Activated effector memory CD4-positive, alpha-beta T cell treated with anti-CD3 and anti-CD28 coated beads, Interleukin-2, amount 50 U/mL, for 16 hours (primary cell): ENCODE data around the gene DHX34.

Source experiments
- DNase-seq: peaks from one replicate; pipeline ENCODE4 v3.0.0-alpha.2; 2020

The DHX34 gene

DNA sequence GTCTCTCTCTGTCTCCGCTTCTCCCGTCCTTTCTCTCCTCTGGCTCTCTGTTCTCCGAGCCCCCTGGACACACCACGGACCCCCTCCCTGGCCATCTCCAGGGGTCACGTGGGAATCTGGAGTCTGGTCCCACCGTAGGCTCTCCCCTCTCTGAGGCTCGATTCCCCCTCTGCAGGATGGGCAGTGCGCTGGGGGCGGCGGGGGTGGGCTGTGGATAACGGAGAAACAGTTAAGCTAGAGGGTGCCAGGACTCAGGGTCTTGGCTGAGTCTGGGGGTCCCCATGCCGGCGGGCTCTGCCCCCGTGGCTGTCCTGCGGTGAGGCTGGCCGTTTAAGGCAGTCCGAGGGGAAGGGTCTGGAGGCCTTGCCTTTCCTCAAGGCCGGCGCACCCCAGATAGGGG, 70.7 kb downstream of the DHX34 start:
- DNase-seq, result no peak

DNA sequence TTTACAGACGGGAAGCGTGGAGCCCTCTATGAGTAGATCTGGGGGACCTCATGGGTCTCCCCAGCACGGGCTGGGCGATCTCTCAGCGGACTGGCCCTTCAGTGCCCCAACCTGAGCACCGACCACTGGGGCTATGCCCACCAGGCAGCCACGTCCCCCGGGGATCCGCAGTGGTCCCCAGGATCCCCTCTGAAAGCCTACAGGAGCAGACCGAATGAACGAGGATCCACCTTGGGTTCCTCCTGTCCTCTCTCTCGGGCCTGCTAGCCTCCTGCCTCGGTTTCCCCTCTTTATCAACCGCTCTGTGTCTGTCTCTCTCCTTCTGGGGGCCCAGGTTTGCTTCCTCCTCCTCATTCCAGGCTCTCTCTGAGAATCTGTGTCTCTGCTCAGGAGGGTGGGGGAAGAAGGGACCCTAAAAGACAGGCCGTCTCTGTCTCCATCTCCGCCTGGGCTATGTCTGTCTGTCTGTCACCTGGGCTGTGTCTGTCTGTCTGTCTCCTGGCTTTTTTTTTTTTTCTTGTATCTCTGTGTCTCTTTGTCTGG, 72.2 kb downstream of the DHX34 start:
- no peak for DNase-seq

DNA sequence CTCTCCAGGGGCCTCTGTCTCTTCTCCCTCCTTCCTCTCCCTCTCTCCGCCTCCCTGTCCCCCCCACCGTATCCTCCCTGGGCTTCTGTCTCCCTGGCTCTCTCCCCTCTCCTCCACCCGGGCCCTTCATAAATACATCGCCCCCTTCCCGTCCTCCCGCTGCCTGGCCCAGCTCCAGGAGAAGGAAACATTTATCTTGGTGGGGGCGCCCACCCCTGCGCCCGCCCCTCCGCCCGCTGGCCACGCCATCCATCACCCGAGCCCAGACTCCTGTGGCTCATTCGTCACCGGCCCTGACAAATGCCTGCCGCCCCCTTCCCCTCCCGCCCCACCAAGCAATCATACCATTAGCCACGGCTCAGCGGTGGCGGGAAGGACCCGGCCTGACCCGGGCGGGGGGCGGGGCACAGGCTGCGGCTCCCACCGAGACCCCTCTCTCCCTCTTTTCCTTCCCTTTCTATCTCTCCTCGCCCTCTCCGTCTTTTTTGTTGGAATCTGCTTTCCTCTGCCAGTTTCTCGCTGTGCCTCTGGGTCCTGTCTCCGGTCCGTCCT, 72.8 kb downstream of the DHX34 start:
- no peak for DNase-seq

DNA sequence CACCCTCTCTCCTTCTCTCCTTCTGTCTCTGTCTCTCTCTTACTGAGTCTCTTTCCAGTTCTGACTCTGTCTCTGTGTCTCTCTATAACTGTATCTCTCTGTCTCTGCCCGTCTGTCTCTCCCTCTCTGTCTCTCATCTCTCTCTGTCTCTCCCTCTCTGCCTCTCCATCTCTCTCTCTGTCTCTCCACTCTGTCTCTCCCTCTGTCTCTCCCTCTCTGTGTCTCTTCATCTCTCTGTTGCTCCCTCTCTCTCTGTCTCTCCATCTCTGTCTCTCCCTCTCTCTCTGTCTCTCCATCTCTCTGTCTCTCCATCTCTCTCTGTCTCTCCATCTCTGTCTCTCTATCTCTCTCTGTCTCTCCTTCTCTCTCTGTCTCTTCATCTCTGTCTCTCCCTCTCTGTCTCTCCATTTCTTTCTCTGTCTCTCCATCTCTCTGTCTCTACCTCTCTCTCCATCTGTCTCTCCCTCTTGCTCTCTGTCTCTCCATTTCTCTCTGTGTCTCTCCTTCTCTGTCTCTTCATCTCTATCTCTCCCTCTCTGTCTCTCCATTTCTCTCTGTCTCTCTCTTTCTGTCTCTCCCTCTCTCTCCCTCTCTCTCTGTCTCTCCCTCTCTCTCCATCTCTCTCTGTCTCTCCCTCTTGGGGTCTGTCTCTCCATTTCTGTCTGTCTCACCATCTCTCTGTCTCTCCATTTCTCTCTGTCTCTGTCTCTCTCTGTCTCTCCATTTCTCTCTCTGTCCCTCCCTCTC, 73.5 kb downstream of the DHX34 start:
- DNase-seq, result no peak

DNA sequence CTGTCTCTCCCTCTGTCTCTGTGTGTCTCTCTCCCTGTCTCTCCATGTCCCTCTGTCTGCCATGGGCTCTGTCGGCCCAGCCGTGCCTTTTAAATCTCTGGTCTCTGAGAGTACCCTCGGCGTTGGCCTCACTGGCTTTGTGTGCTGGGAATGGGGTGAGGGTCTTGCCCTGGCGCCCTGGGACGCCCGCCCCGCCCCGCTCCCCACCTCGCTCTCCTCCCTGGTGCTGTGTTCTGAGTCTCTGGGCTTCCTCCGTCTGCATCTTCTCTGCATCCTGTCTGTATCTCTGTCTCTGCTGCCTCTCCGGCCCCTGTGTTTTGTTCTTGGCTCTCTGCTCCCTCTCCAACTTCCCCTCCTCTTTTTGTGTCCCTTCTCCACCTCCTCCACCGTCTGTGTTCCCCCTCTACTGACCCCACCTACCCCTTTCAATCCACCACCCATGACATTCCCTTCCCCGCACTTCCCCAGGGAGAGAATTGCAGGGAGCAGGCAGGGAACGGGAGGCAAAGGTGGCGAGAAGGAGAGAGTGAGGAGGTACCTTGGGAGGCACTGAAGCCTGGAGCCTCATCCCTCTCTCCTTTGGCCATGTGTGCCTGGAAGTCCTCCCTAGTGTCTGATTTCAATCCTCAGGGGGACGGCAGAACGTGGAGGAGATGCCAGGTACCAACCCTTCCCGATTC, 74.2 kb downstream of the DHX34 start:
- no peak for DNase-seq

DNA sequence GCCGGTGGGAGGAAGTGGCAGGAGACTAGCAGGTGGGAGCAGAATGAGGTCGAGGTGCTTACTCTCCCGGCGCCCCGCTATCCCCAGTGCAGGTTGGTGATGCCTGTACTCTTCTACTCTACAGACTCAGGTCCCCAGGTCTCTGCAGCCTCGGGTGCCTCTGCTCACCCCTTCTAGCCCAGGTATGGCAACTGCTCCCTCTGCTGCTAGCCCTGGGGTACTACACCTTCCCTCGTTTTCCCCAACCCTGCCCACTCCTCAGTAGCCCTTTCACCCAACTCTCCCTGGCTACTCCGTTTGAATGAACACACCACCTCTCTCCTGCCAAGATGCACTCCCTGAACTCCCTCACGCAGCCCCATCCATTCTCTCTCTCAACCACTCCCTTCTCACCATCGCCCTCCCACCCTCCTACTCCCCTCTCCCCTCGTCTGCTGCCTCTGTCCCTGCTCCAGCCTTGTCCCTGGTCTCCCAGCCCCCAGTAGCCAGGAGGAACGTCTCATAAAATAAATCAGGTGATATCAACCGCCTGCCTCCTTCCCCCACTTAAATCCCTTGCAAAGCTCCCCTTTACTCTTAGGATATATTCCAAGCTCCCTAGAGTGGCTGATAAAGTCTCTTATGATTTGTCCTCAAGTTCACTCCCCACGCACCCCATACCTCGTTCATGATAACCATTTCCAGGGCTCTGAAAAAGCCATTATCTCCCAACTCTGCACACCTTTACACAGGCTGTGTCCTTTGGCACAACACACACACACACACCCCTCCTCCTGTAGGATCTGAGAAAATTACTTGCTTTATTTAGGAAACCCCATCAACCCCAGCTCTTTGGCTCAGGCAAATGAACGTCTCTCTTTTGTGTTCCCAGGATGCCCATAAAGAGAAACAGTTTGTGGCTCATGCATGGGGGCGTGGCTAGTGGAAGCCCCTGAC, 78.4 kb downstream of the DHX34 start:
- peak; percentile 89 for DNase-seq

DNA sequence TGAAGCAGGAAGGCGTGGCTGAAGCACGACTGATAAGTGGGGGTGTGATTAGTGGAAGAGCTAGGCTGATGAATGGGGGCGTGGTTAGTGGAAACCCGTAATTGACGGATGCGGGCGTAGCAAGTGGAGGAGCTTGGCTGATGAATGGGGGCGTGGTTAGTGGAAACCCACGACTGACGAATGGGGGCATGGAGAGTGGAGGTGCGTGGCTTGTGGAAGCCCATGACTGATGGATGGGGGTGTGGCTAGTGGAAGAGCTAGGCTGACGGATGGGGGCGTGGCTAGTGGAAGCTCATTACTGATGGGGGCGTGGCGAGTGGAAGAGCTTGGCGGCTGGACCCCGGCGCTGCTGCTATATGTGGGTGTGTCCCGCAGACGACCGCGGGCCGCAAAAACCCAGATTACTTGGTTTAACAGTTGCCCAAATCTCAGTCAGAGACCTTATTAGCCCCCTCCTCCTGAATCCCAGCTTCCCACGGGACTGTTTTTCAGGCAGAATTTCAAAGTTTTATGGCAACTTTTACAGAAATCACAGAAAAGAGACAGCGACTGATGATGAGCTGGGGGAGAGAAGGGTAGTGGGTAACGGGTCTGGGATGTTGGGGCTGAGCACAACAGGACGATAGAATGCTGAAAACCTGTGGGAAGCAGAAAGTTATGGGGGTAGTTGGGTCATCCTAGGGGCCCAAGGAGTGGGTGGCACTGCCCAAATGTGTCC, 79.2 kb downstream of the DHX34 start:
- DNase-seq, result peak; percentile 92

DNA sequence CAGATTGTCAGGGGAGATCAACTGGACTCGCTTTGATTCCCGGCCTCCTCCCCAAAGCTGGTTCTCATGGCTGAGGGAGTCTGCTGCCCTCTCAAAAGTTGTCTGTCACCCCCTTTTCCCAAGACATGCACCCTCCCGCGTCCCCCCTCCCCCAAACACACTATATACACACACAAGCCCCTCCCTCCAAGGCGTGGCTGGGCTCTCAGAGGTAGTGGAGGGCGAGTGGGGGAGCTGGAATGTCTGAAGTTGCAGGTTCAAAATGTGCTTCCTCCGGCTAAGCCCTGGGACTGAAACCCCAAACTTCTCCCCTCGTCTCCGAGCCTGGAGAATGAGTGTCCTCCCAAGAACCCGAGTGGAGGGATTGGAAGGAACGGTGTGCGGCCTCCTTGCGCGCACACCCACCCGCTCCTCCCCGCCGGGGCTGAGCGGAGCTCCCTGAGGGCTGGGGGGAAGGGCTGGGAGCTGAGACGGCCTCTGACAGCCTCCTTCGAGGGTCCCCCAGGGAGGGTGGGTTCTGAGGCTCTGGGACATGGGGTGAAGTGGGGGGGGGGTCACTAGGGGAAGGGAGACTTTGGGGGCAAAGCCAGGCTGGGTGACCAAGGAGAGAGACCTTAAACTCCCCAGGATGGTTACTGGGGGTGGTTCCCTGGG, 80.2 kb downstream of the DHX34 start:
- DNase-seq, result no peak

DNA sequence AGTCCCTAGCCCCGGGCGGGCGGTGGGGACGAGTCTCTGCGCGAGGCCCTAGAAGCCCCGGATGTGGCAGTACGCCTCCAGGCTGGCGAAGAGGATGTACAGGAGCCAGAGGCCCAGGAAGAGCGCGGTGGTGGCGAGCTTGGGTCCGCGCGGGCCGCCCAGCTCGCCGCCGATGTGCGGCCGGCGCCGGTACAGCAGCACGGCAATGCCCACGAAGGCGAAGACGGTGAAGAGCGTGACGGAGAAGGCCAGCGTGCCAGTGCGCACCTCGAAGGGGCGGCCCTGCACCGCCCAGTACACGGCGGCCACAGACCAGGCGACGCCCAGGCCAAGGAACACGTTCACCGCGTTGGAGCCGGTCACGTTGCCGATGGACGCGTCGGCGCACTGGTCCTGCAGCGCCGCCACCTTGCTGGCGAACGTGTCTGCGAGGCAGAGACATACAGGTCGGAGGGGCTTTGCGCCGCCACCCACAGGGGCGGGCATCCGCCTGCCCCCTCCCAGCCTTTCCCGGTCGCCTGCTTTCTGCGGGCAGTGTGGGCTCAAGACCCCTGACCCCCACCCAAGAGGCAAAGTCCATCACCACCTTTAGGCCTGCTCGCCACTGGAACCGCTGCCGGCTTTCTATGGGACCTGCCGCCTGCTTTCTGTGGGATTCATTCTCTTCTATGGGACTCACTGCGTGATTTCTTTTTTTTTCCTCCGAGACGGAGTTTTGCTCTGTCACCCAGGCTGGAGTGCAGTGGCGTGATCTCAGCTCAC, 81.1 kb downstream of the DHX34 start:
- DNase-seq, result peak; percentile 69

DNA sequence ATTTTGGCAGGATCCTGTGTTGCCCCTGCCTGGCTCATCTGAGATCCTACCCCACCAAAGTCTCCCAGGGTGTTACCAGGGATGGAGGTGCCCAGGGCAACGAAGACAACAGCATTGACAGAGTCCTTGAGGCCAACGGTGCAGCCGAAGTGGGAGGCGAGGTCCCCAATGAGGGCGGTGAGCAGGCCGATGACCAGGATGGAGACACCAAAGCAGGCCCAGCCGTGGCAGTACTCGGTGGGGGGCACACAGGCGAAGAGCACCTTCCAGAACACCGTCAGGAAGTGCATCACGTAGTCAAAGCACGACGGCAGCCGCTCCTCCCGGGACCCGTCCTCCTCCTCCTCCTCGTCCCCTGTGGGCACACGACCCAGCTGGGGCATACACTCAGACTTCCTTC, 83.0 kb downstream of the DHX34 start:
- no peak for DNase-seq
